HEK293 (cell line): ENCODE data around the gene FIGNL2.

Experiments
- CTCF ChIA-PET: fragments of 350-600 bp; formaldehyde crosslinking; extraction: SDS; loops from one replicate; lab custom pipeline; 2021; ENCODE audit warnings: antibody characterized with exemption; lab: Yijun Ruan, JAX
- POLR2A ChIA-PET: fragments of 300-600 bp; formaldehyde crosslinking; extraction: SDS; loops from one replicate; lab custom pipeline; 2020; ENCODE audit warnings: antibody characterized with exemption, inconsistent platforms; lab: Yijun Ruan, JAX
- H3K27ac ChIP-seq: fragments of 200-500 bp; sonication (Bioruptor generic); 2 replicates; pipeline ENCODE4 v1.5.1; 2014; ENCODE audit warnings: low read depth, low read length, control low read depth, inconsistent platforms; ENCODE audit errors: extremely low read depth
- H3K36me3 ChIP-seq, 2 experiments: fragments of 200-500 bp in 1 of 2; sonication (Bioruptor generic) in 1 of 2; 1 replicate in 1 of 2; 2 replicates in 1 of 2; pipeline ENCODE4 v1.5.1; 2014 to 2017; ENCODE audit warnings: inconsistent platforms in 2 of 2, low read length in 2 of 2; ENCODE audit not compliant: control insufficient read depth in 2 of 2, insufficient read depth in 1 of 2
- H3K4me1 ChIP-seq: fragments of 200-500 bp; sonication (Bioruptor generic); 2 replicates; pipeline ENCODE4 v1.5.1; 2014; ENCODE audit warnings: mild to moderate bottlenecking, low read length, inconsistent platforms; ENCODE audit not compliant: control insufficient read depth, insufficient read depth
- H3K4me3 ChIP-seq: 2 replicates; pipeline ENCODE4 v1.5.1; 2011; ENCODE audit warnings: low read depth, mild to moderate bottlenecking, control low read depth, low read length, moderate library complexity
- H3K9me3 ChIP-seq: fragments of 200-500 bp; sonication (Bioruptor generic); 2 replicates; pipeline ENCODE4 v1.5.1; 2014; ENCODE audit warnings: low read depth, low read length, inconsistent platforms; ENCODE audit not compliant: control insufficient read depth, insufficient read depth
- CTCF ChIP-seq: fragments of 450-650 bp; formaldehyde crosslinking; IDR thresholded peaks from 2 replicates; pipeline ENCODE4 v1.5.1; 2016; ENCODE audit warnings: missing biosample characterization, missing genetic modification characterization
- PBX3 ChIP-seq: sonication (generic); formaldehyde crosslinking; IDR thresholded peaks from 2 replicates; pipeline ENCODE4 v1.8.1; 2022; ENCODE audit warnings: mild to moderate bottlenecking, moderate library complexity, missing genetic modification reagents
- PRDM4 ChIP-seq: fragments of 450-650 bp; formaldehyde crosslinking; IDR thresholded peaks from 2 replicates; pipeline ENCODE4 v1.5.1; 2017; ENCODE audit warnings: missing biosample characterization, missing genetic modification characterization
- SCRT2 ChIP-seq: fragments of 450-650 bp; formaldehyde crosslinking; IDR thresholded peaks from 2 replicates; pipeline ENCODE4 v1.5.1; 2016; ENCODE audit warnings: missing biosample characterization, missing genetic modification characterization
- SP2 ChIP-seq: fragments of 450-650 bp; formaldehyde crosslinking; IDR thresholded peaks from 2 replicates; pipeline ENCODE4 v1.5.1; 2016; ENCODE audit warnings: missing biosample characterization, missing genetic modification characterization
- ZBTB11 ChIP-seq: fragments of 450-650 bp; formaldehyde crosslinking; conservative IDR thresholded peaks from 2 replicates; pipeline ENCODE4 v1.5.1; 2016; ENCODE audit warnings: low read depth, missing biosample characterization, missing genetic modification characterization
- ZNF146 ChIP-seq: fragments of 450-650 bp; formaldehyde crosslinking; IDR thresholded peaks from 2 replicates; pipeline ENCODE4 v1.5.1; 2016; ENCODE audit warnings: missing biosample characterization, missing genetic modification characterization
- ZNF184 ChIP-seq: fragments of 450-650 bp; IDR thresholded peaks from 2 replicates; pipeline ENCODE4 v1.5.1; 2018; ENCODE audit warnings: missing biosample characterization, mild to moderate bottlenecking, missing genetic modification characterization
- ZNF629 ChIP-seq: fragments of 450-650 bp; formaldehyde crosslinking; IDR thresholded peaks from 2 replicates; pipeline ENCODE4 v1.5.1; 2017; ENCODE audit warnings: missing biosample characterization, missing genetic modification characterization
- ZNF660 ChIP-seq: fragments of 450-650 bp; IDR thresholded peaks from 2 replicates; pipeline ENCODE4 v1.5.1; 2018; ENCODE audit warnings: missing biosample characterization, mild to moderate bottlenecking, missing genetic modification characterization
- ZNF670 ChIP-seq: fragments of 450-650 bp; formaldehyde crosslinking; IDR thresholded peaks from 2 replicates; pipeline ENCODE4 v1.5.1; 2016; ENCODE audit warnings: missing biosample characterization, missing genetic modification characterization, low read depth
- TF ChIP-seq, protein P1 (sequence below): fragments of 450-650 bp; formaldehyde crosslinking; IDR thresholded peaks from 2 replicates; pipeline ENCODE4 v1.5.1; 2016; ENCODE audit warnings: missing biosample characterization, missing genetic modification characterization
- TF ChIP-seq, protein P2 (sequence below): fragments of 450-650 bp; formaldehyde crosslinking; IDR thresholded peaks from 2 replicates; pipeline ENCODE4 v1.5.1; 2016; ENCODE audit warnings: missing biosample characterization, missing genetic modification characterization

The FIGNL2 gene

GRCh38 chr12:51860986-51861385 is 12.5 kb upstream of the FIGNL2 start:
- CTCF ChIA-PET = no interaction called here
- no peaks in the 10 kb centered on the region for H3K36me3 ChIP-seq
- H3K27ac ChIP-seq = no peak overlapping the region
- TF ChIP-seq ZBTB11 (tag by site-specific recombination) (no peak), ZNF184 (tag by site-specific recombination) (no peak), ZNF670 (tag by site-specific recombination) (no peak), ZNF629 (tag by site-specific recombination) (no peak), CTCF (tag by site-specific recombination) (no peak), PRDM4 (no peak), SCRT2 (no peak), SP2 (tag by site-specific recombination) (no peak), ZNF146 (no peak), ZNF660 (no peak), PBX3 (CRISPR knock-in tag) (no peak)
- TF ChIP-seq, protein P1, sequence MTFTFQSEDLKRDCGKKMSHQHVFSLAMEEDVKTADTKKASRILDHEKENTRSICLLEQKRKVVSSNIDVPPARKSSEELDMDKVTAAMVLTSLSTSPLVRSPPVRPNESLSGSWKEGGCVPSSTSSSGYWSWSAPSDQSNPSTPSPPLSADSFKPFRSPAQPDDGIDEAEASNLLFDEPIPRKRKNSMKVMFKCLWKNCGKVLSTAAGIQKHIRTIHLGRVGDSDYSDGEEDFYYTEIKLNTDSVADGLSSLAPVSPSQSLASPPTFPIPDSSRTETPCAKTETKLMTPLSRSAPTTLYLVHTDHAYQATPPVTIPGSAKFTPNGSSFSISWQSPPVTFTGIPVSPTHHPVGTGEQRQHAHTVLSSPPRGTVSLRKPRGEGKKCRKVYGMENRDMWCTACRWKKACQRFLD (tag by site-specific recombination) = no peak
- TF ChIP-seq, protein P2, sequence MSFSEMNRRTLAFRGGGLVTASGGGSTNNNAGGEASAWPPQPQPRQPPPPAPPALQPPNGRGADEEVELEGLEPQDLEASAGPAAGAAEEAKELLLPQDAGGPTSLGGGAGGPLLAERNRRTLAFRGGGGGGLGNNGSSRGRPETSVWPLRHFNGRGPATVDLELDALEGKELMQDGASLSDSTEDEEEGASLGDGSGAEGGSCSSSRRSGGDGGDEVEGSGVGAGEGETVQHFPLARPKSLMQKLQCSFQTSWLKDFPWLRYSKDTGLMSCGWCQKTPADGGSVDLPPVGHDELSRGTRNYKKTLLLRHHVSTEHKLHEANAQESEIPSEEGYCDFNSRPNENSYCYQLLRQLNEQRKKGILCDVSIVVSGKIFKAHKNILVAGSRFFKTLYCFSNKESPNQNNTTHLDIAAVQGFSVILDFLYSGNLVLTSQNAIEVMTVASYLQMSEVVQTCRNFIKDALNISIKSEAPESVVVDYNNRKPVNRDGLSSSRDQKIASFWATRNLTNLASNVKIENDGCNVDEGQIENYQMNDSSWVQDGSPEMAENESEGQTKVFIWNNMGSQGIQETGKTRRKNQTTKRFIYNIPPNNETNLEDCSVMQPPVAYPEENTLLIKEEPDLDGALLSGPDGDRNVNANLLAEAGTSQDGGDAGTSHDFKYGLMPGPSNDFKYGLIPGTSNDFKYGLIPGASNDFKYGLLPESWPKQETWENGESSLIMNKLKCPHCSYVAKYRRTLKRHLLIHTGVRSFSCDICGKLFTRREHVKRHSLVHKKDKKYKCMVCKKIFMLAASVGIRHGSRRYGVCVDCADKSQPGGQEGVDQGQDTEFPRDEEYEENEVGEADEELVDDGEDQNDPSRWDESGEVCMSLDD = no peak
- no peak overlapping the region for H3K4me3 ChIP-seq
- H3K4me1 ChIP-seq = no peaks in the 10 kb centered on the region
- POLR2A ChIA-PET = no interaction called here
- H3K9me3 ChIP-seq = no peaks in the 10 kb centered on the region
